GM10248 (cell line): ENCODE data around the gene DET1.
"Not testable (repeated sequence)": the region's sequence is repeated elsewhere in the genome, so short reads cannot be mapped to it uniquely, and the experiment has no call there.

ENCODE experiments used
- CTCF ChIA-PET: fragments of 300-600 bp; sonication (Branson Sonifier 250); formaldehyde crosslinking; extraction: SDS; loops from one replicate; lab custom pipeline; 2021; ENCODE audit warnings: antibody characterized with exemption; lab: Yijun Ruan, JAX
- POLR2A ChIA-PET: fragments of 350-650 bp; sonication (Branson Sonifier 250); formaldehyde crosslinking; extraction: SDS; loops from one replicate; lab custom pipeline; 2020; ENCODE audit warnings: antibody characterized with exemption; lab: Yijun Ruan, JAX
- DNase-seq: peaks from one replicate; pipeline ENCODE4 v3.0.0; 2012; ENCODE audit errors: extremely low spot score
- TF ChIP-seq, protein P1 (sequence below): IDR thresholded peaks from 2 replicates; pipeline ENCODE4 v1.5.1; 2012; ENCODE audit warnings: mild to moderate bottlenecking, low read depth; ENCODE audit errors: extremely low read depth, missing control alignments, control extremely low read depth

DET1 gene

GRCh38 chr15:88563638-88564037 is 17.2 kb upstream of the DET1 start:
- DNase-seq = no peak
- TF ChIP-seq, protein P1, sequence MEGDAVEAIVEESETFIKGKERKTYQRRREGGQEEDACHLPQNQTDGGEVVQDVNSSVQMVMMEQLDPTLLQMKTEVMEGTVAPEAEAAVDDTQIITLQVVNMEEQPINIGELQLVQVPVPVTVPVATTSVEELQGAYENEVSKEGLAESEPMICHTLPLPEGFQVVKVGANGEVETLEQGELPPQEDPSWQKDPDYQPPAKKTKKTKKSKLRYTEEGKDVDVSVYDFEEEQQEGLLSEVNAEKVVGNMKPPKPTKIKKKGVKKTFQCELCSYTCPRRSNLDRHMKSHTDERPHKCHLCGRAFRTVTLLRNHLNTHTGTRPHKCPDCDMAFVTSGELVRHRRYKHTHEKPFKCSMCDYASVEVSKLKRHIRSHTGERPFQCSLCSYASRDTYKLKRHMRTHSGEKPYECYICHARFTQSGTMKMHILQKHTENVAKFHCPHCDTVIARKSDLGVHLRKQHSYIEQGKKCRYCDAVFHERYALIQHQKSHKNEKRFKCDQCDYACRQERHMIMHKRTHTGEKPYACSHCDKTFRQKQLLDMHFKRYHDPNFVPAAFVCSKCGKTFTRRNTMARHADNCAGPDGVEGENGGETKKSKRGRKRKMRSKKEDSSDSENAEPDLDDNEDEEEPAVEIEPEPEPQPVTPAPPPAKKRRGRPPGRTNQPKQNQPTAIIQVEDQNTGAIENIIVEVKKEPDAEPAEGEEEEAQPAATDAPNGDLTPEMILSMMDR = no peak
- ChIA-PET POLR2A (no interaction called here), CTCF (interaction anchor here (0.7 kb wide), 1 partner anchor 86 kb away, joined by 3 read pairs; no protein-coding TSS in a partner anchor)

- DNase-seq, CTCF ChIA-PET, POLR2A ChIA-PET: not testable (repeated sequence)
Measured at GRCh38 chr15:88559565-88559964, 13.1 kb upstream of the DET1 start.

DNA sequence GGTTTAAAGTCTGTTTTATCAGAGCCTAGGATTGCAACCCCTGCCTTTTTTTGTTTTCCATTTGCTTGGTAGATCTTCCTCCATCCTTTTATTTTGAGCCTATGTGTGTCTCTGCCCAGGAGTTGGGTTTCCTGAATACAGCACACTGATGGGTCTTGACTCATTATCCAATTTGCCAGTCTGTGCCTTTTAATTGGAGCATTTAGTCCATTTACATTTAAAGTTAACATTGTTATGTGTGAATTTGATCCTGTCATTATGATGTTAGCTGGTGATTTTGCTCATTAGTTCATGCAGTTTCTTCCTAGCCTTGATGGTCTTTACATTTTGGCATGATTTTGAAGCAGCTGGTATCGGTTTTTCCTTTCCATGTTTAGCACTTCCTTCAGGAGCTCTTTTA is 11.5 kb upstream of the DET1 start:
- CTCF ChIA-PET, DNase-seq, POLR2A ChIA-PET: not testable (repeated sequence)

GRCh38 chr15:88548009-88548408 is 1.5 kb upstream of the DET1 start:
- CTCF ChIA-PET, POLR2A ChIA-PET, DNase-seq: not testable (repeated sequence)

GRCh38 chr15:88545578-88546247 is 768 bp downstream of the DET1 start:
- POLR2A ChIA-PET, CTCF ChIA-PET, DNase-seq: not testable (repeated sequence)

DNA sequence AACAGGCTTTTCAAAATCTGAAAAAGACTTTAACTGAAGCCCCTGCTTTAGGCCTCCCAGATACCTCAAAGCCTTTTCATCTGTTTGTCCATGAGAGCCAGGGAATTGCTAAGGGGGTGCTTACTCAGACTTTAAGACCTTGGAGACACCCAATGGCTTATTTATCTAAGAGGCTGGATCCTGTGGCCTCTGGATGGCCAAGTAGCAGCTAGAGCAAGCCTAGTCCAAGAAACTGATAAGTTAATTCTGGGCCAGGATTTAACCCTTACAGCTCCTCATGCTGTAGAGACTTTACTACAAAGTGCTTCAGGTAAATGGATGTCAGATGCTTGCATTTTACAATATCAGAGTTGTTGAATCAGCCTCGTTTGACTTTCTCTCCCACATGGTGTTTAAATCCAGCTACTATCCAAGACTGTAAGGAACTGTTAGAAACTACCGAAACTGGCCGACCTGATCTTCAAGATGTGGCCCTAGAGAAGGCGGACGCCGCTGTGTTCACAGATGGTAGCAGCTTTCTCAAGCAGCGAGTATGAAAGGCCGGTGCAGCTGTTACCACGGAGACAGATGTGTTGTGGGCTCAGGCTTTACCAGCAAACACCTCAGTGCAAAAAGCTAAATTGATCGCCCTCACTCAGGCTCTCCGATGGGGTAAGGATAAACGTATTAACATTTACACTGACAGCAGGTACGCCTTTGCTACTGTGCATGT is 3.3 kb downstream of the DET1 start:
- no peak for DNase-seq
- CTCF ChIA-PET = interaction anchor here (0.8 to 2.0 kb wide), 4 partner anchors 9 to 81 kb away, joined by 3 to 6 read pairs (median 4); no protein-coding TSS in a partner anchor
- TF ChIP-seq, protein P1 = no peak
- POLR2A ChIA-PET = no interaction called here

- DNase-seq = no peak
- CTCF ChIA-PET = no interaction called here
- POLR2A ChIA-PET = no interaction called here
- TF ChIP-seq, protein P1 = no peak
Measured at GRCh38 chr15:88542342-88542733, 4.1 kb downstream of the DET1 start.

DNA sequence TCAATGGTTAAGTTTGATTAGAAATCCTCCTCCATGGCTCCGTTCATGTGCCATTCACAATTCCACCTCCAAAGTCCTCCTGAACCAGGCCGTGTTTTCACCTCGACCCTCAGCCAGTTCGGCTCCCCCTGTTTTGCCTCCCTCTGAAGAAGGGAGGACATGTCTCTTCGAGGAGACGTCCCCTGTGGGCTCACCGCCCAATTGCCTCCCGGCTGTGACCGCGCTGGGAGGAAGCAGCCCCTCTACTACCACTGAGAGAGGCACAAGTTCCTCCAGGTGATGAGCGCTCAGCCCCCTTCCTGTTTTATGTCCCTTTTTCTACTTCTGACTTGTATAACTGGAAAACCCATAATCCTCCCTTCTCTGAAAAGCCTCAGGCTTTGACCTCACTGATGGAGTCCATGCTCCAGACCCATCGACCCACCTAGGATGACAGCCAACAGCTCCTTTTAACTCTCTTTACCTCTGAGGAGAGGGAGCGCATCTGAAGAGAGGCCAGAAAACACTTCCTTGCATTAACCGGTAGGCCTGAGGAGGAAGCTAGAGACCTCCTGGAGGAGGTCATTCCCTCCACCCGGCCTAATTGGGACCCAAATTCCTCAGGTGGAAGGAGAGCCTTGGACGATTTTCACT is 4.7 kb downstream of the DET1 start:
- POLR2A ChIA-PET = no interaction called here
- no peak for DNase-seq
- TF ChIP-seq, protein P1 = no peak
- CTCF ChIA-PET = no interaction called here

GRCh38 chr15:88541111-88541510 is 5.4 kb downstream of the DET1 start:
- DNase-seq, CTCF ChIA-PET, POLR2A ChIA-PET: not testable (repeated sequence)

DNA sequence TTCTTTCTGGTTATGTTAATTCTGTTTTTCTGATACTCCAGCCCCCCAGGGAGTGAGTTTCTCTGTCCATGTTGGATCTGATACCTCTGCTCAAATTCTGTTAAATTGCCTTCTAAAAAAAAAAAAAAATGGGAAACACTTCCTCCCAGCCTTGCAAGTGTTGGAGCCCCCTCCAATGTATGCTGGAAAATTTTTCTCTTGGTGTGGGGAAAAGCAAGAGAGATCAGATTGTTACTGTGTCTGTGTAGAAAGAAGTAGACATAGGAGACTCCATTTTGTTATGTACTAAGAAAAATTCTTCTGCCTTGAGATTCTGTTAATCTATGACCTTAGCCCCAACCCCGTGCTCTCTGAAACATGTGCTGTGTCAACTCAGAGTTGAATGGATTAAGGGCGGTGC is 6.1 kb downstream of the DET1 start:
- DNase-seq, POLR2A ChIA-PET, CTCF ChIA-PET: not testable (repeated sequence)
